NCI-H774 (cell line): ENCODE measurements around the gene SCYGR5.
"Not testable (repeated sequence)": the region's sequence is repeated elsewhere in the genome, so short reads cannot be mapped to it uniquely, and the experiment has no call there.

ENCODE experiments used
- DNase-seq: peaks from one replicate; lab custom pipeline; 2025; lab: John Stamatoyannopoulos, UW

The SCYGR5 gene

GRCh38 chr2:227666631-227667170 lies at the start of gene SCYGR5:
Gene SCYGR5 (plus strand): TSS chr2:227666804. CDS start chr2:227666804, 0 bp downstream.
- DNase-seq: not testable (repeated sequence)

- DNase-seq: no peak
These were observed 49.0 kb upstream of the SCYGR5 start, which contains the start of gene SCYGR4 for GRCh38 chr2:227617316-227618230. Gene SCYGR4 (plus strand): TSS chr2:227617498. CDS start chr2:227617498, 0 bp downstream.

- no peak for DNase-seq
These were observed 43.4 kb upstream of the SCYGR5 start for GRCh38 chr2:227623226-227623625.

- DNase-seq: no peak
These were observed 41.2 kb upstream of the SCYGR5 start for GRCh38 chr2:227625420-227625819.

- no peak for DNase-seq
These were observed 39.9 kb upstream of the SCYGR5 start for GRCh38 chr2:227626580-227627151.

- no peak for DNase-seq
These were observed 38.8 kb upstream of the SCYGR5 start for GRCh38 chr2:227627769-227628168.

GRCh38 chr2:227629435-227629834 lies 37.2 kb upstream of the SCYGR5 start:
- DNase-seq: no peak

GRCh38 chr2:227630322-227630721 lies 36.3 kb upstream of the SCYGR5 start:
- no peak for DNase-seq

- no peak for DNase-seq
These were observed 33.8 kb upstream of the SCYGR5 start for GRCh38 chr2:227632827-227633226.

GRCh38 chr2:227634201-227634600 lies 32.4 kb upstream of the SCYGR5 start:
- no peak for DNase-seq

- no peak for DNase-seq
These were observed 23.9 kb upstream of the SCYGR5 start for GRCh38 chr2:227642656-227643055.

GRCh38 chr2:227643990-227644551 lies 22.5 kb upstream of the SCYGR5 start:
- no peak for DNase-seq

GRCh38 chr2:227653419-227653818 lies 13.2 kb upstream of the SCYGR5 start:
- DNase-seq: no peak

GRCh38 chr2:227654426-227654825 lies 12.2 kb upstream of the SCYGR5 start:
- no peak for DNase-seq

GRCh38 chr2:227655454-227655853 lies 11.2 kb upstream of the SCYGR5 start:
- DNase-seq: no peak

- no peak for DNase-seq
These were observed 9.3 kb upstream of the SCYGR5 start for GRCh38 chr2:227657199-227657845.

- no peak for DNase-seq
These were observed 5.5 kb upstream of the SCYGR5 start for GRCh38 chr2:227661025-227661649.

GRCh38 chr2:227661827-227662226 lies 4.8 kb upstream of the SCYGR5 start:
- DNase-seq: no peak

GRCh38 chr2:227665189-227665940 lies 1.2 kb upstream of the SCYGR5 start:
- no peak for DNase-seq

GRCh38 chr2:227671170-227671905 lies 4.7 kb downstream of the SCYGR5 start:
- no peak for DNase-seq
